GM10248 (cell line): ENCODE data around the gene FOXI1.

Experiments
- CTCF ChIA-PET: fragments of 300-600 bp; sonication (Branson Sonifier 250); formaldehyde crosslinking; extraction: SDS; loops from one replicate; lab custom pipeline; 2021; ENCODE audit warnings: antibody characterized with exemption; lab: Yijun Ruan, JAX
- POLR2A ChIA-PET: fragments of 350-650 bp; sonication (Branson Sonifier 250); formaldehyde crosslinking; extraction: SDS; loops from one replicate; lab custom pipeline; 2020; ENCODE audit warnings: antibody characterized with exemption; lab: Yijun Ruan, JAX
- DNase-seq: peaks from one replicate; pipeline ENCODE4 v3.0.0; 2012; ENCODE audit errors: extremely low spot score
- TF ChIP-seq, protein P1 (sequence below): IDR thresholded peaks from 2 replicates; pipeline ENCODE4 v1.5.1; 2012; ENCODE audit warnings: mild to moderate bottlenecking, low read depth; ENCODE audit errors: extremely low read depth, missing control alignments, control extremely low read depth

The FOXI1 gene

DNA sequence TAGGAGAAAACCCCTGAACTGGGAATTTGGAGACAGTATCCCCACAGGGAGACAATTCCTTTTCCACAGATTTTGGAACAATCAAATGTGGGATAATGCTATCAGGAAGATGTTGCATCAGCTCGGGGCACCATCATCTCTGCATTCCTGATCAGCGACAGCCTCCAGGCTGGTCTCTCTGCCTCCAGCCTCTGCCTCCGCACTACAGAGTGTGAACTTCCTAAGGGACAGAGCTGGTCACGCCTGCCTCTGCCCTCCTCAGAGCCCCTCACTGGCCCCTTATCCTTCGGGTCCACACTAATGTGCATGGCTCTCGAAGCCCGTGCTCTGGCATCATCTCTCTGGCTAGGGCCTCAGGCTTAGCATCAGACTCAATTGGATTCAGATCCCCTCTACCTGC, 8.6 kb downstream of the FOXI1 start:
- ChIA-PET POLR2A (no interaction called here), CTCF (interaction anchor here (2.2 kb wide), 1 partner anchor 71 kb away, joined by 8 read pairs; no protein-coding TSS in a partner anchor)
- no peak for DNase-seq
- TF ChIP-seq, protein P1, sequence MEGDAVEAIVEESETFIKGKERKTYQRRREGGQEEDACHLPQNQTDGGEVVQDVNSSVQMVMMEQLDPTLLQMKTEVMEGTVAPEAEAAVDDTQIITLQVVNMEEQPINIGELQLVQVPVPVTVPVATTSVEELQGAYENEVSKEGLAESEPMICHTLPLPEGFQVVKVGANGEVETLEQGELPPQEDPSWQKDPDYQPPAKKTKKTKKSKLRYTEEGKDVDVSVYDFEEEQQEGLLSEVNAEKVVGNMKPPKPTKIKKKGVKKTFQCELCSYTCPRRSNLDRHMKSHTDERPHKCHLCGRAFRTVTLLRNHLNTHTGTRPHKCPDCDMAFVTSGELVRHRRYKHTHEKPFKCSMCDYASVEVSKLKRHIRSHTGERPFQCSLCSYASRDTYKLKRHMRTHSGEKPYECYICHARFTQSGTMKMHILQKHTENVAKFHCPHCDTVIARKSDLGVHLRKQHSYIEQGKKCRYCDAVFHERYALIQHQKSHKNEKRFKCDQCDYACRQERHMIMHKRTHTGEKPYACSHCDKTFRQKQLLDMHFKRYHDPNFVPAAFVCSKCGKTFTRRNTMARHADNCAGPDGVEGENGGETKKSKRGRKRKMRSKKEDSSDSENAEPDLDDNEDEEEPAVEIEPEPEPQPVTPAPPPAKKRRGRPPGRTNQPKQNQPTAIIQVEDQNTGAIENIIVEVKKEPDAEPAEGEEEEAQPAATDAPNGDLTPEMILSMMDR, result no peak

DNA sequence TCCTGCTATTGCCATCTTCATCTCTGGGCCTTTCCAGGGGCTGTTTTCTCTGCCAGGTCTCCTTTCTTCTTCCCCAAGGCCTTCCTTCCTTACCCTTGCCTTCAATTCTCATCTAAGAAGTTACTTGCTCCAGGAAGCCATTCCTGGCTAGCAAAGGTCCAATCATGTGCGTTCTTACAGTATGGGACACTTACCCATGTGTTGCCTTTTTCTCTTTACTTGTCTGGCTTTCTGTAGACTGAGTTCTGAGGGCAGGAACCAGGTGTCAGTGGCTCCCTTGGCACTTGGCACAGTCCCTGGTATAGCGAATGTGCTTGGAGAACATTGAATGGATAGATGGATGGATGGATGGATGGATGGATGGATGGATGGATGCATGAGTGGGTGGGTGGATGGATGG, 10.2 kb downstream of the FOXI1 start:
- TF ChIP-seq, protein P1, result no peak
- CTCF ChIA-PET, result interaction anchor here (2.2 kb wide), 1 partner anchor 69 kb away, joined by 8 read pairs; no protein-coding TSS in a partner anchor
- DNase-seq, result no peak
- POLR2A ChIA-PET, result no interaction called here

DNA sequence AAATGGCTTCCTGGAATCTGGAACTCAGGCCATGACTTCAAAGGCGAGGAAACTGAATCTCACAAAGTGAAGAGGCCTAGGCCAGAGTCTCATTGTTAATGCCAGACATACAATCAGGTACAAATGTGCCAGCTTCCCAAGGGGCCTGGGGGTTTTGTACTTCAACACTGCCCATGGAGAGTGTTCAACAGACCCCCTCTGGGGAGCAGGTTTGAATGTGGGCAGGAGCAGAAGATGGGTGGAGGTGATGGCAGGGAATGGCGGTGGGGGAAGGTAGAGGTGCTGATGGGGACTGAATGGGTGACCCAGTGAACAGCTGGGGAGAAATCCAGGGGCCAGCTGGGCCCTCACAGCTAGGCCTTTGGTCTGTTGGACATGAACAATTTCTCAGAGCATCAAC, 12.0 kb downstream of the FOXI1 start:
- CTCF ChIA-PET, result interaction anchor here (0.9 to 1.8 kb wide), 3 partner anchors 17 to 108 kb away, joined by 3 to 5 read pairs (median 3); no protein-coding TSS in a partner anchor
- TF ChIP-seq, protein P1, result no peak
- POLR2A ChIA-PET, result no interaction called here
- DNase-seq, result no peak

DNA sequence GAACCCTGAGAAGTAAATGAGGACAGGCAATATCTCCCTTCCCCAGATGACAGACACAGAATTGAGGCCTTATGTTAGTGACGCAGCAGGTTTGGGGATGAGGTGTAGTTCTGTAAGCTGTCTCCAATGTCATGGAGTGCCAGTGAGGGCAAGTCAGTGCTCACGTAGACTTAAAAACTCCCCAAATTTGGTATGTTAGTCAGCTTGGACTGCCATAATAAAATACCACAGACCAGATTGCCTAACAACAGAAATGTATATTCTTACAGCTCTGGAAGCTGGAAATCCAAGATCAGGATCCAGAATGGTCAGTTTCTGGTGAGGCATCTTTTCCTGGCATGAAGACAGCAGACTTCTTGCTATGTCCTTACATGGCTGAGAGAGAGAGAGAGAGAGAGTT, 14.9 kb downstream of the FOXI1 start:
- ChIA-PET CTCF (interaction anchor here (2.0 to 4.0 kb wide), 2 partner anchors 19 to 64 kb away, joined by 7 to 19 read pairs; no protein-coding TSS in a partner anchor), POLR2A (no interaction called here)
- no peak for DNase-seq
- TF ChIP-seq, protein P1, result no peak

DNA sequence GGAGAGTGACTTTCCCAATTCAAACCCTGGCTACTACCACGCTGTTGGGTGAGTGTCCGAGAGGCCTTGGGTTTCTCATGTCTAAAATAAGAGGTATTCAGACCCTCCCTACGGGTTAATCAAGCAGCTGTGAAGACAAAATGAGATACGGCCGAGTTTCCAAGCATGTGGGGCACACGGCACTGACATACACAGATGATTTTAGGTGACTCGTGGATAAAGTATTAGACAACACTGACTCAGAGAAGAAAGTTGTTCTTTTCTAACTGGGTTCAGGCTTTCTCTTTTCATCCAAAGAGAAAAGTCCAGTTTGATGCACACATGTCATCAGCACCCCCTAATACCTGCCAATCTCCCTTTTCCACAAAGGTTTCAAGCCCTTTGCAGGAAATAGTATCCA, 15.6 kb downstream of the FOXI1 start:
- no peak for DNase-seq
- CTCF ChIA-PET, result interaction anchor here (2.0 to 4.0 kb wide), 2 partner anchors 20 to 63 kb away, joined by 7 to 19 read pairs; no protein-coding TSS in a partner anchor
- TF ChIP-seq, protein P1, result no peak
- POLR2A ChIA-PET, result no interaction called here

DNA sequence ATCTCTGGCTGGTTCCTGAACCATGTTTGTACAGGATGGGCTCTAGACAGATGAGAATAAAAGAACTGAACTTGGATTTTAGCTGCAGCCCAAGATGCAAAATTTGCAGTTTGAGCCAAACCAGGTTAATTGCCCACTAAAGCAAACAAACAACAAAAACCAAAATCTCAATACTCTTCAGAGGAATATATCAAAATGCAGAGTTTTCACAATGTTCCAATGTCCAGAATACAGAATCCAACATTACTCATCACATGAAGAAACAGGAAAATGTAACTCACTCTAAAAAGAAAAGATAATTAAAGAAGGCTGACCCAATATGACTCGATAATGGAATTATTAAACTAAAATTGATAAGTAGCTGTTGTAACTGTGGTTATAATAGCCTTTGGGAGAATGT, 20.4 kb downstream of the FOXI1 start:
- CTCF ChIA-PET, result interaction anchor here (1.3 kb wide), 1 partner anchor 59 kb away, joined by 3 read pairs; no protein-coding TSS in a partner anchor
- DNase-seq, result no peak
- TF ChIP-seq, protein P1, result no peak
- POLR2A ChIA-PET, result no interaction called here
